HUES48 (cell line): ENCODE results near the gene ITFG1.
"Not testable (repeated sequence)": the region's sequence is repeated elsewhere in the genome, so short reads cannot be mapped to it uniquely, and the experiment has no call there.

Source experiments
- H3K27ac ChIP-seq: one replicate; pipeline ENCODE4 v1.7.0; 2013; ENCODE audit warnings: low read depth, low read length, inconsistent platforms
- H3K27me3 ChIP-seq: 2 replicates; pipeline ENCODE4 v1.6.1; 2013; ENCODE audit warnings: mild to moderate bottlenecking, low read length; ENCODE audit not compliant: control insufficient read depth, insufficient read depth
- H3K36me3 ChIP-seq: 2 replicates; pipeline ENCODE4 v1.6.1; 2013; ENCODE audit warnings: low read length; ENCODE audit not compliant: control insufficient read depth, insufficient read depth
- H3K4me1 ChIP-seq: 2 replicates; pipeline ENCODE4 v1.6.1; 2013; ENCODE audit warnings: mild to moderate bottlenecking, low read length; ENCODE audit not compliant: control insufficient read depth, insufficient read depth
- H3K4me3 ChIP-seq: 2 replicates; pipeline ENCODE4 v1.5.1; 2013; ENCODE audit warnings: mild to moderate bottlenecking, low read depth, low read length
- H3K9ac ChIP-seq: 2 replicates; pipeline ENCODE4 v1.6.1; 2013; ENCODE audit warnings: mild to moderate bottlenecking, low read depth, low read length, moderate library complexity
- H3K9me3 ChIP-seq: 2 replicates; pipeline ENCODE4 v1.6.1; 2013; ENCODE audit warnings: low read length; ENCODE audit not compliant: control insufficient read depth, insufficient read depth

ITFG1 gene

GRCh38 chr16:47197536-47198179 is 263.2 kb downstream of the ITFG1 start:
- Histone ChIP-seq H3K4me1 (peaks cover 12% of the 10 kb centered on the region), H3K27me3 (no peaks in the 10 kb centered on the region), H3K4me3 (no peak overlapping the region), H3K36me3 (no peaks in the 10 kb centered on the region), H3K27ac (no peak overlapping the region), H3K9me3 (no peaks in the 10 kb centered on the region), H3K9ac (no peak overlapping the region)

DNA sequence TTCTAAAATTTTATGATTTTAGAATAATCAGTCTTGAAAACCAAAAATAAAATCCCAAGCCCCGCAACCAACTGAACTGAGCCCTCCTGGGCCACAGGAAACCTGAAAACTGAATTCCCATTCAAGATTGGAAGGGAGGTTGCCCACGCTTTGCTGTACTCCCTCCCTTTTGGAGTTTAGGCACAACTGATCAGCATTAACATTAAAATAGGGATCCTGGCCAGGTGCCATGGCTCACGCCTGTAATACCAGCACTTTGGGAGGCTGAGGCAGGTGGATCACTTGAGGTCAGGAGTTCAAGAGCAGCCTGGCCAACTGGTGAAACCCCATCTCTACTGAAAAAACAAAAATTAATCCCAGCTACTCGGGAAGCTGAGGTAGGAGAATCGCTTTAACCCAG is 264.4 kb downstream of the ITFG1 start:
- Histone ChIP-seq H3K4me3 (no peak overlapping the region), H3K4me1 (peaks cover 12% of the 10 kb centered on the region), H3K9ac (no peak overlapping the region), H3K27ac (no peak overlapping the region), H3K9me3 (no peaks in the 10 kb centered on the region), H3K27me3 (no peaks in the 10 kb centered on the region), H3K36me3 (no peaks in the 10 kb centered on the region)

DNA sequence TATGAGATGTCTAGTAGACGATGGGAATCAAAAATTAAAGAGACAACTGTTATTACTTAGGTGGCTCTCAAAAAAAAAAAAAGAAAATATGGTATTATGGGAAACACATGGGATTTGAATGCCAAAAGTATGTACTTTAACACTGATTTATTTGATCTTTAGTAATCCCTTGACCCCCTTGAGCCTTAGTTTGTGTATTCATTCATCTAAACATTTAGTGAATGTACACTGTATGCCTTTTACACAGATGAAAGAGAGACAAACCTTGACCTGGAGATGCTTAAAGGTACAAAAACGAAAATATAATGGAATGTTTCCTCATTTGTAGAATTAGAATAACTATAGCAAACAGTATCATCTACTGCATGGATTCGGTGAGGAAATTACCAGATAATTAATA is 278.5 kb downstream of the ITFG1 start:
- Histone ChIP-seq H3K9ac (no peak overlapping the region), H3K36me3 (no peaks in the 10 kb centered on the region), H3K27me3 (no peaks in the 10 kb centered on the region), H3K4me3 (no peak overlapping the region; the same call in 1 of the 2 replicates), H3K9me3 (peaks cover 16% of the 10 kb centered on the region), H3K4me1 (no peaks in the 10 kb centered on the region), H3K27ac (no peak overlapping the region)

DNA sequence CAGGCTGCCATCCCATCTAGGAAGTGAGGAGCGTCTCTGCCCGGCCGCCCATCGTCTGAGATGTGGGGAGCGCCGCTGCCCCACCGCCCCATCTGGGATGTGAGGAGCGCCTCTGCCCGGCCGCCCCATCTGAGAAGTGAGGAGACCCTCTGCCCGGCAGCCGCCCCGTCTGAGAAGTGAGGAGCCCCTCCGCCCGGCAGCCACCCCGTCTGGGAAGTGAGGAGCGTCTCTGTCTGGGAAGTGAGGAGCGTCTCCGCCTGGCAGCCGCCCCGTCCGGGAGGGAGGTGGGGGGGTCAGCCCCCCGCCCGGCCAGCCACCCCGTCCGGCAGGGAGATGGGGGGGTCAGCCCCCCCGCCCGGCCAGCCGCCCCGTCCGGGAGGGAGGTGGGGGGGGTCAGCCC is 279.8 kb downstream of the ITFG1 start:
- H3K27me3 ChIP-seq, result not testable (repeated sequence)
- H3K9me3 ChIP-seq, result peaks cover 16% of the 10 kb centered on the region

DNA sequence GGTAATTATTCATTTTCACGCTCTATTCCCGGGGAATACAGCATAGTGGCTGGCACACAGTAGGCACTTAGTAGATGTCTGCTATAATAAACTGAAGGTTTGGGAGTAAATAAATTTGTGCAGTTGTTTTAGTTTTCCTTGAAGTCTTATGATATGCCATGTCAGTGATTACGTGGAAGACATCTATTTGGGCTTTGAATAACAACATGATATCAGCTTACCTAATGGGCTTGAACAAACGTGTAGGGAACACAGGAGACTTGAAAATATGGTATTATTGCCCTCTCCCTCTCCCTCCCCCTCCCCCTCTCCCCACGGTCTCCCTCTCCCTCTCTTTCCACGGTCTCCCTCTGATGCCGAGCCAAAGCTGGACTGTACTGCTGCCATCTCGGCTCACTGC is 280.8 kb downstream of the ITFG1 start:
- no peaks in the 10 kb centered on the region for H3K27me3 ChIP-seq

More for the DNA sequence above, 279.8 kb downstream of the ITFG1 start:
- H3K4me1 ChIP-seq, H3K4me3 ChIP-seq, H3K36me3 ChIP-seq, H3K9ac ChIP-seq, H3K27ac ChIP-seq: not testable (repeated sequence)

GRCh38 chr16:47175152-47175551 is 285.7 kb downstream of the ITFG1 start:
- Histone ChIP-seq H3K27me3 (no peaks in the 10 kb centered on the region), H3K4me1 (no peaks in the 10 kb centered on the region), H3K4me3 (no peak overlapping the region), H3K36me3 (no peaks in the 10 kb centered on the region), H3K9ac (no peak overlapping the region), H3K9me3 (peaks cover 8% of the 10 kb centered on the region), H3K27ac (no peak overlapping the region)

More for the DNA sequence above, 280.8 kb downstream of the ITFG1 start:
- Histone ChIP-seq H3K4me3 (no peak overlapping the region), H3K36me3 (no peaks in the 10 kb centered on the region), H3K27ac (no peak overlapping the region), H3K9me3 (peaks cover 16% of the 10 kb centered on the region), H3K9ac (no peak overlapping the region), H3K4me1 (no peaks in the 10 kb centered on the region)

GRCh38 chr16:47162670-47163420 is 298.0 kb downstream of the ITFG1 start:
- Histone ChIP-seq H3K9ac (no peak overlapping the region), H3K4me3 (no peak overlapping the region), H3K4me1 (peaks cover 5% of the 10 kb centered on the region; the same call in 1 of the 2 replicates), H3K27me3 (no peaks in the 10 kb centered on the region), H3K9me3 (no peaks in the 10 kb centered on the region), H3K27ac (no peak overlapping the region), H3K36me3 (no peaks in the 10 kb centered on the region)

GRCh38 chr16:47161464-47161863 is 299.4 kb downstream of the ITFG1 start:
- no peak overlapping the region for H3K9ac ChIP-seq
- no peaks in the 10 kb centered on the region for H3K27me3 ChIP-seq
- H3K36me3 ChIP-seq, result 0 out of 2 replicates have a peak, but pooled peaks cover 3% of the 10 kb centered on the region
- no peak overlapping the region for H3K27ac ChIP-seq
- H3K4me3 ChIP-seq, result no peak overlapping the region
- H3K9me3 ChIP-seq, result no peaks in the 10 kb centered on the region
- H3K4me1 ChIP-seq, result no peaks in the 10 kb centered on the region

DNA sequence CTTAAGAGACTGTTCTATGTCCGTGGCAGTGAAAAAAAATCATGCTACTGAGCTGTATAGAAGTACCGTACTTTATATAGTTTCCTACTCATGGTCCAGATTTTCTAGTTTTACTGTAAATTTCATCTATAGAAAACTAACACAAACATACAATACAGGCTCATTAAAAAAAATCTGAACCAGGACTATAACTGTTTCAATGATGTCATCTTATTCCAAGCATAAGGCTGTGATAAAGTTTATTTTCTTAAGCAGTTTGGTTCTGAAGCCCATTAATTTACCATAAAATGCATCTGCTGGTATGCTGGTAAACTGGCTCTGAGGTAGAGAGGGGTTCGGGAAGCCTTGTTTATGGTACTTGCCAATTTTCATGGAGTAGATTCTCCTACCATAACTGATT is 300.4 kb downstream of the ITFG1 start:
- no peaks in the 10 kb centered on the region for H3K4me1 ChIP-seq
- no peaks in the 10 kb centered on the region for H3K9me3 ChIP-seq
- H3K9ac ChIP-seq, result no peak overlapping the region
- no peaks in the 10 kb centered on the region for H3K27me3 ChIP-seq
- no peak overlapping the region for H3K4me3 ChIP-seq
- 0 out of 2 replicates have a peak, but pooled peaks cover 3% of the 10 kb centered on the region for H3K36me3 ChIP-seq
- no peak overlapping the region for H3K27ac ChIP-seq

GRCh38 chr16:47158992-47159391 is 301.9 kb downstream of the ITFG1 start:
- 0 out of 2 replicates have a peak, but pooled peaks cover 3% of the 10 kb centered on the region for H3K36me3 ChIP-seq
- H3K27ac ChIP-seq, result no peak overlapping the region
- H3K9ac ChIP-seq, result no peak overlapping the region
- H3K27me3 ChIP-seq, result no peaks in the 10 kb centered on the region
- H3K4me1 ChIP-seq, result no peaks in the 10 kb centered on the region
- no peak overlapping the region for H3K4me3 ChIP-seq
- 0 out of 2 replicates have a peak, but pooled peaks cover 1% of the 10 kb centered on the region for H3K9me3 ChIP-seq

DNA sequence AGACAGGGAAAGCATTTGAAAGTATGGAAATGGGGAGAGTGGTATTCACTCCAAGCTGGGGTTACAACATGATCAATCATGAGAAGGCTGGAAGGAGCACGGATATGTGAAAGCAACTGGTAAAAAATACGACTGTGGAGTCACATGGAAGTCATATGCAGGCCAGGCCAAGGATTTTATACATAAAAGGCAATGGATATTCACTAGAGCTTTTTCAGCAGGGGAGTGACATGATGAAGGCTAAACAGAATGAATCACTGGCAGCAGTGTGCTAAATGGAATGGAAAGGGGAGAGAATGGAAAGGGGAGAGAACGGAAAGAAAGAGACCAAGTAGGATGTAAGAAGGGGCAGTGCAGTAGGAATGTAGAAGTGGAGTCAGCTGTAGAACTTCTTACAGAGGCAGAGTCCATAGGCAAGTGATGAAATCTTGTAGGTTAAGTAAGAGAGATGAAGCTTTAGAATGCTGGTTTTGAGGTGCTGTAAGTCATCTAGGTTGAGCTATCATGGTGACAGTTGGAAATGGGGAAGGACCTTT is 304.1 kb downstream of the ITFG1 start:
- Histone ChIP-seq H3K9me3 (peaks cover 23% of the 10 kb centered on the region), H3K27me3 (no peaks in the 10 kb centered on the region), H3K27ac (no peak overlapping the region), H3K9ac (no peak overlapping the region), H3K36me3 (peaks cover 11% of the 10 kb centered on the region; the same call in 1 of the 2 replicates), H3K4me1 (no peaks in the 10 kb centered on the region), H3K4me3 (no peak overlapping the region)
